ENCODE data around the gene FOXP1. TPM values are rescaled to one million over a fixed set of nuclear protein-coding genes. Genes with fewer than 3 reads are reported as not detected.

Gene FOXP1
- total and polyA plus RNA-seq, 2 of the 8 experiments (the other 6 are each of a cell fraction or from before 2014, with no cell fraction given): 13.9 to 25.4 TPM

DNA sequence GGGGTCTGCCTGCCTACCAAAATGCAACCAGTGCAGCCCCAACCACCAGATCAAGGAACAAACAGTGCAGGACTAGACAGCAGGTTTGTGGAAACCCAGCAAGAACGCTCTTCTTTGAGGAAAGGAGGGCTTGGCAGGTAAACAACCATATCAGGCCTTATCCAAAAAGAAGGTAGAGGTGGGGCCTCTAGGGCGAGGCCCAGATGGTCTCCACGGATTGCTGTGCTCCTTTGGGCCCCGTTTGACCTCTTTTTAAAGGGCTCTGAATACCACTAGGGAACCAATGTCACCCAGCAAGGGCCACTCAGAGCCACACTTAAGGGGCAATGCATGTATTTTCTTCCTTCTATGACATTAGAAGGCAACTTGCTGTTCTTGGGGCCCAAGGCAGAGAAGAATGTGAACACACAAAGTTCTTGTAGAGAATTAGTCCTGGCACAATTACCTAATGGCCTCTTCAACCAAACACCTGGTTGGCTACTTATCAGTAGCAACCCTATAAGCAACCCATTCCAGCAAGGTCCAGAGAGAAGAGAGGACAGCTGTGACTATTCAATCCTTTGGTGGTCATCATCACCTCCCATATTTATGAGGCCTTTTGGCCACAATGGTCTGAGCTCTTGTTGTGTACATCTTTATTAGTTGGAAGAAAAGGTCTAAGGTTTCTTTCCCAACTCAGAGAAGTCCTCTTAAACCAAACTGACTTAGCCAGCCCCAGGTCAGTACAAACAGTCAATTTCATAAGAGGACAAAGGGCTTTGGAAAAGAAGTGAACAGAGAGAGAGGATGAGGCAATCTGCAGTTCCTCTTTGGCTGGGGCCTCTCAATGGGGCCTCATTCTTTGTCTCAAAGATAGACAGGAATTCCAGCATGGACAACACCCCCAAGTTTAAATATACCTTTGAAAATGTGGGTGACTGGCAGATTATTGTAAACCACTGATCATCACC, 36.0 kb downstream of the FOXP1 start:
- H3K14ac ChIP-seq (ENCODE audit: insufficient read length): no peak overlapping the region
- no peak overlapping the region for H3K27ac ChIP-seq (ENCODE audit: low read depth, low read length)
- H3K23me2 ChIP-seq (ENCODE audit: low read depth, low read length): no peaks in the 10 kb centered on the region
- H3K4me2 ChIP-seq (ENCODE audit: insufficient read depth in 1 of 2, low read depth in 2 of 2, low read length in 2 of 2): no peak overlapping the region
- H3K79me2 ChIP-seq (ENCODE audit: control insufficient read depth in 1 of 2, insufficient read depth in 2 of 2, low read length in 2 of 2): no peaks in the 10 kb centered on the region
- CTCF ChIA-PET (ENCODE audit: partially characterized antibody): interaction anchor here (0.8 kb wide), 1 partner anchor 135 kb away, joined by 3 read pairs; no protein-coding TSS in a partner anchor
- no peaks in the 10 kb centered on the region for H3K79me1 ChIP-seq (ENCODE audit: low read depth, low read length)
- 89% methylated on average over 4 of the region's 4 CpGs; no CpG with 5 or more reads in 1 of the 2 experiments for WGBS, 2 experiments (ENCODE audit: extremely low coverage in 1 of 2, insufficient coverage in 1 of 2, insufficient read length in 1 of 2, insufficient replicate concordance in 2 of 2, low coverage in 1 of 2, low lambda C conversion rate in 2 of 2, missing lambda C conversion rate in 1 of 2)
- no peak overlapping the region for H4K5ac ChIP-seq (ENCODE audit: insufficient read length, low read depth, low read length)
- DNase-seq (ENCODE audit: low read depth in 1 of 2, low spot score in 2 of 2): no peak
- no peak overlapping the region for H2BK15ac ChIP-seq (ENCODE audit: low read length)
- no peaks in the 10 kb centered on the region; a peak in 1 of 8 replicates for H3K36me3 ChIP-seq (ENCODE audit: control insufficient read depth in 2 of 4, insufficient read depth in 4 of 4, low read length in 3 of 4)
- H2BK120ac ChIP-seq (replicated peaks; ENCODE audit: low read depth, low read length): no peak overlapping the region
- no peaks in the 10 kb centered on the region for H3K9me3 ChIP-seq (ENCODE audit: insufficient read depth in 2 of 2, low read depth in 1 of 2, low read length in 1 of 2)
- H4K8ac ChIP-seq (ENCODE audit: extremely low read depth, insufficient read depth, low read length): no peak overlapping the region
- no peak for FAIRE-seq
- no peak overlapping the region for H3K4me3 ChIP-seq (ENCODE audit: extremely low read depth in 1 of 4, insufficient read depth in 2 of 4, low read depth in 3 of 4, low read length in 4 of 4)
- H2AK5ac ChIP-seq (ENCODE audit: low read depth, low read length): no peak overlapping the region
- no peak overlapping the region for H4K91ac ChIP-seq (replicated peaks; ENCODE audit: insufficient read length, low read length)
- no peak overlapping the region for H2BK20ac ChIP-seq (ENCODE audit: low read length)
- no peak overlapping the region for H3K18ac ChIP-seq (ENCODE audit: extremely low read depth, low read length)
- POLR2A ChIA-PET (ENCODE audit: partially characterized antibody): no interaction called here
- TF ChIP-seq RAD21 (IDR thresholded peaks at IDR 0.05 in 1 of 2, conservative IDR thresholded peaks at IDR 0.05 in 1 of 2; ENCODE audit: low read depth in 2 of 2, low read length in 2 of 2) (no peak), PHF8 (conservative IDR thresholded peaks at IDR 0.05; ENCODE audit: low read depth, low read length) (no peak), POU5F1 (IDR thresholded peaks at IDR 0.05; ENCODE audit: low read depth, low read length) (no peak), SRF (IDR thresholded peaks at IDR 0.05; ENCODE audit: low read depth, low read length) (no peak), CREB1 (IDR thresholded peaks at IDR 0.05) (no peak), SIX5 (IDR thresholded peaks at IDR 0.05; ENCODE audit: low read depth, low read length) (no peak), EZH2 (IDR thresholded peaks at IDR 0.05; ENCODE audit: low read depth, low read length, severe bottlenecking) (no peak), KDM5A (IDR thresholded peaks at IDR 0.05; ENCODE audit: low read length) (no peak), EGR1 (IDR thresholded peaks at IDR 0.05; ENCODE audit: borderline replicate concordance, low read depth, low read length) (no peak), CHD1 (IDR thresholded peaks at IDR 0.05; ENCODE audit: low read depth, low read length) (no peak)
- H3K4me1 ChIP-seq (replicated peaks in 1 of 4; ENCODE audit: control insufficient read depth in 3 of 4, insufficient read depth in 4 of 4, low read length in 3 of 4): peaks cover 0 to 9% (median 3%) of the 10 kb centered on the region in 4 experiments; a peak in 5 of 7 replicates
- H4K20me1 ChIP-seq (replicated peaks in 1 of 2; ENCODE audit: control insufficient read depth in 1 of 2, insufficient read depth in 2 of 2, low read length in 2 of 2): peaks cover 0 to 2% of the 10 kb centered on the region in 2 experiments
- H3K27me3 ChIP-seq (replicated peaks in 1 of 4; ENCODE audit: control insufficient read depth in 3 of 4, extremely low read depth in 1 of 4, insufficient read depth in 3 of 4, low read length in 3 of 4): no peaks in the 10 kb centered on the region
- H2BK12ac ChIP-seq (ENCODE audit: low read depth, low read length): no peak overlapping the region
- no peak overlapping the region for H3K56ac ChIP-seq (replicated peaks; ENCODE audit: insufficient read length, low read depth, low read length)
- H3K4ac ChIP-seq (replicated peaks; ENCODE audit: insufficient read length, low read depth, low read length): no peak overlapping the region
- no peak overlapping the region for H3K23ac ChIP-seq (ENCODE audit: insufficient read length)
- no peak overlapping the region for H2AFZ ChIP-seq (ENCODE audit: low read length)
- no peak overlapping the region for H2BK5ac ChIP-seq (ENCODE audit: low read depth, low read length)
- H3K9ac ChIP-seq (replicated peaks in 1 of 4; ENCODE audit: extremely low read depth in 1 of 4, low read depth in 3 of 4, low read length in 3 of 4): no peak overlapping the region

Data from H1 (cell line).